HL-60/S4 (cell line): ENCODE measurements around the gene NLK.

ENCODE experiments used
- in situ Hi-C: fragments of 300-500 bp; cut with MboI; formaldehyde crosslinking; loops from 2 replicates; pipeline ENCODE4 v1.14.3; 2022; ENCODE audit warnings: low sequenced_read_pairs

NLK gene

DNA sequence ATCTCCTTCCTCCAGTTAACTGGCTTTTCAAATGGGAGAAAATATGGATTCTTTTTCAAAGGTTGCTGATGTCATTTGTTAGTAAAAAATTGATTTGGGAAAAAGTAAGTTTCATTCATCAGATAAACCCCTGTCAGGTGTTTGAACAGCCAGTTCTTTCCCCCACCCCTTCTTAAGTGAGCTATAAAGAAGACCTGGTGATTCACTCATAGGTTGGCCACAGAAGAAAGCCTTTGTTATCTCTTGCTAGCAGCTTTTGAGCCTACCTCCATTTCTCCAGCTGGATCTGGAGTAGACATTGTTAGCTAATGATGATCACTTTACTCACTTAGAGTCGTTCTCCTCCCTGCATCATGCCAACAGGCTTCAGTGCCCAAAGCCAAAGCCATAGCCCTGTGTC lies 63.0 kb downstream of the NLK start:
- in situ Hi-C loops: no loop called here

DNA sequence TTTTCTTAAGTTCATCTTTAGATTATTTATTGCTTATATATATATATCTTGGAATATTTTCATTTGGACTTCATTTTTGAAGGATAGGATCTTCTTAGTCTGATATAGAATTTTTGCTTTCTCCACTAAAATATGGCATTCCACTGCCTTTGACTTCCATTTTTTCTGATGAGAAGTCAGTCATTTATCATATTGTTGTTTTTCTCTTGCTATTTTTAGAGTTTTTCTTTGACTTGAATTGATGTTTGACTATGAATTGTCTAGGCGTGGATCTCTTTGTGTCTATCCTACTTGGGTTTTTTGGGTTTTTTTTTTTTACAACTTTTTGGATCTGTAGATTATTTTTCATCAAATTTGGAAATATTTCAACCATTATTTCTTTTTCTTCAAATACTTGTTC lies 67.7 kb downstream of the NLK start:
- in situ Hi-C loops: no loop called here

DNA sequence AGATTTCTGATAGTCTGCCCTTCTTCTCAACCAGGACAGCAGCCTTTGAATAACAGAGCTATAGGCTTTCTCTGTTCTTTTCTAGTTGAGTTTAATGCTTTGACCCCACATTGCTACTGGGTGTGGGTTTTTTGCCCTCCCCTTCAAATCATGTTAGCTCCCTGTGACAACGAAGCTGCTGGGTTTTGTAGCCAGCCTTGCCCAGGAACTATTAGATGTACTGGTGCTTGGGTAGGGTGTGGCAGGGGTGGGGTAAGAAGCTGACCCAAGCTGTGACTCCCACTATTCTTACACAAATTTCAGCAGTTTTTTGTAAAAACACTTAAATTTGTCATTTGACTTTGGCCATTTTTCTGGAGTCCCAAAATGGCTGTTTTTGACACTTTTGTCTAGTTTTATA lies 69.7 kb downstream of the NLK start:
- in situ Hi-C loops: no loop called here

DNA sequence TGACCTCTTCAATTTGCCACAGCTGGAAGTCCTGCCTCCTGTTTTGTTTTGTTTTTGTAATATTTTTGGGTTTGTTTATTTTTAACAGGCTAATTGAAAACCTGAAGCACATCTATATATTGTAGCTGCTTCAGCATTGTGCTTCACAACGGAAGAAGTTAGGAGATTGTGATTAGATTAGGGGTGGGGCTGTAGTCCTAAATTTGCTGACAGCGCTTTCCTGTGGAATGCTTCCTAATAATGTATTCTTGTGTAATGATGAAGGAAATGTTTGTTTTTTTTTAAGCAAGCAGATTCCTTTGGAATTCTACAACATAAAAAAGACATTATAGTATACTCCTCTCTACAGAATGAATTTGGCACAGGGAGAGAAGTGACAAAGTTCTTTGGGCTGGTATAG lies 70.1 kb downstream of the NLK start:
- in situ Hi-C loops: no loop called here

DNA sequence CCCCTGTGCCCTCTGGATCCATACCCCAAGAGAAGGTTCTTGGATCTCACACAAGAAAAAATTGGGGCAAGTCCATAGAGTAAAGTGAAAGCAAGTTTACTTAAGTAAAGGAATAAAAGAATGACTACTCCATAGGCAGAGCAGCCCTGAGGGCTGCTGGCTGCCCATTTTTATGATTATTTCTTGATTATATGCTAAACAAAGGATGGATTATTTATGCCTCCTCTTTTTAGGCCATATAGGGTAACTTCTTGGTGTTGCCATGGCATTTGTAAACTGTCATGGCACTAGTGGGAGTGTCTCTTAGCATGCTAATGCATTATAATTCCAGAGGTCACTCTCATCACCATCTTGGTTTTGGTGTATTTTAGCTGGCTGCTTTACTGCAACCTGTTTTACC lies 70.8 kb downstream of the NLK start:
- in situ Hi-C loops: no loop called here

DNA sequence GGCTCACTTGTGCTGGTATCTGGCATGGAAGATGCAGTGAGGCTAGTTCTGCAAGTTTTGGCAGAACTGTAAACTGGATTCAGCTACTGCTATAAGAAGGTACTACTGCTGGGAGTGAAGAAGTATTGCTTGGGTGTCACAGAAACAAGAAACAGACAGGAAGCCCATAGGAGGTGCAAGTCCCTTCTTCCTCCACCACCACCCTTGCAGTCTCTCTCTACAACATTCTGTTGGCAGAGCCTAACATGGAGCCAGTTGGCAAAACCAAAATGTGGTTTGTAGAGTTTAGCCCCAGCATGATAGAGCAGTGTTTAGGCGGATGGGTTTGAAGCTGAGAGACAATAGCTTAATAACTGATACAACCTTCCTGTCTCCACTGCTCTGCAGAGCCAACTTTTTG lies 72.6 kb downstream of the NLK start:
- in situ Hi-C loops: no loop called here

DNA sequence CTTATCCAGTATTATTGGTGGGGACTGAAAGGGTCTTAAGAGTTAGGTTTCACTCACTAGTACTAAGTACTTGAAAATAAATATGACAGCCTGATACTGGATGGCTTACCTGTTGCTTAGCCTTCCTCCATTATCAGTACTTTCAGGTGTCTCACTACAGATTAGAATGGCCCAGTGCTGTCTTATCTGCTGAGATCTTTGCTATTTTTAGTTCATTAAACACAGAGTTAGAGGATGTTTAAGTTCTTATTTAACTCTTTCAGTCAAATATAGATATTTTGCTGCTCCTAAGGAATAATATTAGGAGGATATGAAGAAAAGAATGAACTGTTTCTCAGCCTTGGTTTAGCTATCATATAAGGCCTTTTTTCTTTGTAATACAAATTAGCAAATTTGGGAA lies 74.8 kb downstream of the NLK start:
- in situ Hi-C loops: no loop called here

DNA sequence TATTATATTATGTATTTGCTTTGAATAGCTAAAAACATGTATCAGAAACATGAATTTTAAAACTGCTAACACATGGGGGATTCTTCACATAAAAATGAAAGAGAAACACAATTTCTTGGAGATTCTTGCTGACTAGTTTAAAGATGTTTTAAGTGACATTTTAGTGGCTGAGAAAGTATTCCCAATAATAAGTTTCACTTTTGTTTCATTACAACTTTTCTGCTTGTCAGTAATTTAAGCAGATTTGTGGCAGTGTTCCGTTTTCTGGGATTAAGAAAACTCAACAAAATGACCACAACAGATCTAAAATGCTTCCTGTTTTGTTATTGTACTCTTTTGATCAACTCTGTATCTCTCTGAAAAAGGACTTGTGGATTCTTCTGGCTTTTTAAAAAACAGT lies 75.9 kb downstream of the NLK start:
- in situ Hi-C loops: no loop called here

DNA sequence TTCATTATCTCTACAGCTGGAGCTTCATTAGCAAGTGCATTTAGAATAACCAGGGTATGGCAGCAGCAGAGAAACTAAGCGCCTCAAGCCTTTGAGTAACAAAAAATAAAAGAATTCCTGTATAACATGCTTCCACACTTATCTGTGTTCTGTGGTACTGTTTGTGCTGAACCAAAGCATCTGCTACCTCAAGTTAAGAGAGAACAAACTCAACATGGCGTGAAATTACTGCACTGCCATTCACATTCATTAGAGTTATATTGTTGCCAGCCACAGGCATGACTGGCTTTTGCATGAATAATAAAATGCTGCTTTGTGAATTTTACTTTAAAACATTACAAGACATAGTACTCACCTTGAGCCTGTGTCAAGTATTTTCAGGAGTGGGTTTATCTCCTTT lies 76.6 kb downstream of the NLK start:
- in situ Hi-C loops: no loop called here

DNA sequence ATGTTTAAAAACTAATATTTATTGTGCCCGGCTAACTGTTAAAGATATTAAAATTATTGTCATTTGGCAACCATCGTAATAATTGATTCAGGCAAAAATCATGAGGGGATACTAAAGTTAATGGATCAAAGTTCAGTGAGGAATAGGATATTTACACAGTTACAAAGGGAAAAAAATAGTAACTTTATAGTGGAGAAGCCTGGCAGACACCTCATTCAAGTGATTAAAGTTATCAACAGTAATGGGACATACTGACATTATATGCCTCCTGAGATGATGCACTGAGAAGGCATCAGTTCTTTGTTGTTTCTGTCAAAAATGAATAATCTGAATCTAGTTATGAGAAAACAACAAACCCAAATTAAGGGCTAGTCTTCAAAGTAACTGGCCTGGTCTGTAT lies 77.1 kb downstream of the NLK start:
- in situ Hi-C loops: no loop called here

DNA sequence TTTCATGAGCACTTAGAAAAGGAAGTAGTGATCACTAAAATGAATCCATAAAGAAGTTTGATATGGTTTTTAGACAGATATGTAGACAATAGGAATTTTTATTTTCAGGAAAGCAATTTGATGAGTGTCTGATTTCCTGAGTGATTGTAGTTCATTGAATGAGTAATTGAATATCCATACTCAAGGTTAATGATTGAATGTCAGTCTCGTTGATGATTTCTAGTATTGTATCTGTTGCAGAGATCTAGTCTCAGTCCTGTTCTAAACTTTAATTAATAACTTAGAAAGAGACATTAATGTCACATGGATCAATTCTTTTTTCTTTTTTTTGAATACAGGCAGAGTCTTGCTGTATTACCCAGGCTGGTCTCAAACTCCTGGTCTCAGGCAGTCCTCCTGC lies 78.3 kb downstream of the NLK start:
- in situ Hi-C loops: no loop called here

DNA sequence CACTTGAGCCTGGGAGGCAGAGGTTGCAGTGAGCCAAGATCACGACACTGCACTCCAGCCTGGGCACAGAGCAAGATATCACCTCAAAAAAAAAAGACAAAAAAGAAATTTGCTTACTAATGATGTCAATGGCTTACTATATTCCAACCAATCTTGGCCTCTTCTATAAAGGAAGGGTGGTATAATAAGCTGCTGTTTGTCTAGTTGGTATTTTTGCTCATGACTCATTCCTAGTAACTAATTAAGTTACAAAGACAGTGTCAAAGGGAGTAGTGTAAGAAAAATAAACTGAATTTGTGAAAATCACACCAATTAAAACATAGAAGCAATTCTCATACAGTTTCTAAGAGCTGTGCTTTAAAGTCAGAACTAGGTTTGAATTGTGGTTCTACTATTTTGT lies 82.5 kb downstream of the NLK start:
- in situ Hi-C loops: no loop called here

DNA sequence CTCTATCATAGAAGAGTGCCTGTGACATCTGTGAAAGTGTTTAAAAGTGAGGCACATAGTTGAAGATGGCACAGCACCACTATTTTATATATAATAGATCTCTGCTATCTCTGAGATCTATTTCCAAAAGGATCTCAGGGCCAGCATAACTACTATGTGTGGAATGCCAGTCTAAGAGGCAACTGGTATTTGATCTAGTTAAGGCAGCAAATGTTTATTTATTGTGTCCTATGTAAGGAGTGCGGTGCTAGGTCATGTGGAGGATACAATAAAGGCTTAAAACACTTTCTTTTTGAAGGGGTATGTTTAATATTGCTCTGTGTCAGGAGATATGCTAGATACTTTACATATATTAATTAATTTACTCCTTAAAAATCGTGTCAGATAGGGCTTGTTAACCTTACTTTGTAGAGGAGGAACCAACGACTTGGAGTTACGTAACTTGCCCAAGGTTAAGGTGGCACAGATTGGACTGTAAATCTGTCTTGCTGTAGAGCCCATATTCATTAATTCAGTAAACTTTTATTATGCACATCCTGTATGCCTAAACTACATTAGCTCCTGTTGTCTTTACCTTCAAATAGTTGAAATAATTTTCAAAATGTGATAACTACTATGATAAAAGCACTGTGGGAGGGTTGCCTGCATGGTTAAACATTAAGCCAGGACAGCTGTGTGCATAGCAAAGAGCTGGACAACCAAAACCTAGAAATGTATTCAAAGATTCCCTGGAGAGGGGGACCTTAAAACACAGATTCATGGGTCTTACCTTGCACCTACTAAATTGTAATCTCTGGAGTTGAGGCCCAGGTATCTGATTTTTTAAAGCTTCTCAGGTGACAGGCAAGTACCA lies 83.3 kb downstream of the NLK start:
- in situ Hi-C loops: no loop called here

DNA sequence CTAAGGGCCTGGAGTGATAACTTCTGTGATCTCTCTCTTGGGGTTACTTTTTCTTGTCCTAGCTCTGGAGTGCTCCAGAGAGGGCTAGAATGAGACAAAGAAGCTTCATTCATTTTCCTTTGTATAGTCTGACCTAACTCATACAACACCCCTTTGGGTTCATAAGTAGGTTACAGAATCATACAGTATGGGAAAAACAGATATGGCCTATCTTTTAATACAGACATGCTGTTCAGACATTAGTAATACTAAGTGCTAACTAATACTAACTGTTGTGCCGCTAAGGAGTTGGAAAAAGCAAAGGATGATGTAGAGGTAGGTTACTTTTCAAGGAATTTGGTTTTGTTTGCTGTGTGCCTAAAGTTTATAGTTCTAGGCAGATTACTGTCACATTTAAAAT lies 84.7 kb downstream of the NLK start:
- in situ Hi-C loops: no loop called here

DNA sequence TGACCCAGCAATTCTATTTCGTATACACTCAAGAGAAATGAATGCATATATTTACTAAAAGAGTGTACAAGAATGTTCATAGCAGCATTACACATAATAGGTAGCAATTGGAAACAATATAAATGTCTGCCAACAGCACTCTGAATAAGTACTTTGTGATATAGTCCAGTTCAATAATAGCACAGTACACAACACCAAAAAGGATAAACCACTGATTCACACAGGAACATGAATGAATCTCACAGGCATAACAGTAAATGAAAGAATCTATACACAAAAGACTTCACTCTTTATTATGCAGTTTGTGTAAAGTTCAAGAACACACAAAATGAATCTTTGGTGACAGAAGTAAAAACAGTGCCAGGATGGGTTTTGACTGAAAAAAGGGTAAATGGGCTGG lies 86.3 kb downstream of the NLK start:
- in situ Hi-C loops: no loop called here

DNA sequence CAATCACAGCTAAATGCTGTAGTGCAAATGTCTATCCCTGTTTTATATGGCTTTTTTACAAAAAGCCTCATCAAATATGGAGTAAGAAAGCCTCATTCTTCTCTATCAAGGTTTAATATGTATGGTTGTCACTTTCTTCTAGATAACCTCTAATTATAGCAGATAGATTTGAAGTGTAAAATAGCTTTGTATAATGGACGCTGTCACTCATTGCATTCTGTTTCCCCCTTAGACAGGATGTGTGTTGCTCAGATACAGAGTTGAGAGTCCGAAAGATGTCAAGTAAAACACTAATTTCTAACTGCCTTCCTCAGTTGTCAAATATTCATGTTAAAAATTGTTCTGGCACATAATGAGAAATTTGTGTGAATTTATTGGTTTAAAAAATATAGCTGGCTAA lies 88.0 kb downstream of the NLK start:
- in situ Hi-C loops: no loop called here

DNA sequence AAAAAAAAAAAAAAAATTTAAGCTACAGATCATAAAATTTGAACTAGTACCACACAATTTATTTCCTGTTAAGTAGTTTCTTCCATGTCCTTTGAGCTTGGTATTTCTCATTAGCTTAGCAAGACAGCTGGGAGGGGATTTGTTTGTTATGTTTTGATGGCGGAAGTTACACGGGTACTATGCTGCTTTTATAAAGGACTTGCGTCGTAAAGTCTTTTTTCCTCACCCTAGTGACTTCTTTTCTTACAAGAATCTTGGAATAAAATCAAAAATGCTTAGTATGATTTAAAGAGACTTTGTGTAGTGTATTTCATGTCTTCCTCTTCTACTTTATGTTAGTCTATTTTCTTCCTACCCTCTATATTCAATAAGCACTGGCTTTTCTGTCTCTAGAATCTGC lies 89.1 kb downstream of the NLK start:
- in situ Hi-C loops: no loop called here

DNA sequence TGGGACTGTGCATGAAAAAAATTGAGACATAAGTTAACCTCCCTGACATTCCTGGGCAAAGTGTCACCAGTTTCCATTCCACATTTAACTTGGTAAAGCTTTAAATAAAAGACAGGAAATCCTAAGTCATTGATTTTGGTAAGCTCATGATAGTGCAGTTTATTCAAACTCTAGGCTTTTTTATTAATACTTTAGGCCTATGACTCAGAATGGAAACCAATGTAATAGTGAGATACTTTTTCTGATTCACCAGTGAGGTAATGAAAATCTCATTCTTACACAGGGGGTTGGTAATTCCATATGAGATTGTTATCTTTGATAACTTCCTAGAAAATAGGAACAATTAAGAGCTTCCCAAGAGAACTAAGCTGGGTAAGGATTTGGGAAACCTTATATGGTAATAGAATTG lies 91.1 kb downstream of the NLK start:
- in situ Hi-C loops: no loop called here

DNA sequence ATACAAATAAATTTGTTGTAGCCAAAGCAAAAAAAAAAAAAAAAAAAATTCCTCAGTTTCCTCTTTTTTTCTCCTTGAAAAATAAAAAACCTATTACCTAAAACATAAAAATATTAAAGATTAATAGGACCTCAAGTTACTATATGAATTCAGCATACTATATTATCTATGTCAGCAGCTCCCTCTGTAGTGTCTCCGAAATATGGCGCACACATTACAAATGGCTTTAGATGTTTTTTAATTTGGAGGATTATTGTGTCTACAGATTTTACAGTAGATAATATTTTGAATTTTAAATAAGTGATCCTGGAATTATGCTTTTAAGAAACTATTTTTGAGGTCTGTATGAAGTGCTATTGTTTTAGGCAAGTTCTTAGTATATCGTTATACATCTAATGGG lies 94.4 kb downstream of the NLK start:
- in situ Hi-C loops: no loop called here

DNA sequence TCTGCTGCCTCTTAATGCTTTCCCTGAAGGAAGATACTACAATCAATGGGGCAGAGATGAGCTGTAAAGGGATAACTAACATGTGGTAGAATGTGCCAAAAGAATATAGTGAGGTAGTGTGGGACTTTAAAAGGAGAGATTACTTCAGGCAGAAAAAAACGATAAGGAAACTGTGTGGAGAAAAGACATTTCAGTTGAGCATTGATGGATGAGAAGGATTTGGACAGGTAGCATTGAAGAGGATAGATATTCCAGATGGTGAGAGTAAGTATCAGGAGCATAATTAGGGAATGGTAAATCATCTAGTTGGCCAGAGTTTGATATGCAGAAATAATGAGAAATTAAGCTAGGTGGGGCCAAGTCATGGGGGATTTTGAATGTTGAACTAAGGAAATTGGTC lies 97.3 kb downstream of the NLK start:
- in situ Hi-C loops: no loop called here

DNA sequence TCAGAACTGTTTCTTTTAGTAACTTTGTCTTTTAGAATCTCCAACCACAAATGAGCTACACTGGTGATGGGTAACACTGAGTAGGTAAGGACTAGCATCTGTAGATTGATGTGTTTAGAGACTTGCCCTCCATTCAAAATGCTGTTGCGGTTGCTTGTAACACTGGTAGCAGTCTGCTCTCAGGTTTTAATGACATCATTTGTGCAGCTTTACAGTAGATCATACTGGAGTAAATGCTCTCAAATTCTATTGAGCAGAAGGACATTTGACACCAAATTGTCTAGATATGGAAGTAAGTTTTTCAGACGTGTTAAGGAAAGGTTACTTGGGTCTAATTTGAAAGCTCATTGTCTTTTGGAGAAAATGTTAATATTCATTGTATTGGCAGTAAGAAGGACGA lies 98.8 kb downstream of the NLK start:
- in situ Hi-C loops: no loop called here

DNA sequence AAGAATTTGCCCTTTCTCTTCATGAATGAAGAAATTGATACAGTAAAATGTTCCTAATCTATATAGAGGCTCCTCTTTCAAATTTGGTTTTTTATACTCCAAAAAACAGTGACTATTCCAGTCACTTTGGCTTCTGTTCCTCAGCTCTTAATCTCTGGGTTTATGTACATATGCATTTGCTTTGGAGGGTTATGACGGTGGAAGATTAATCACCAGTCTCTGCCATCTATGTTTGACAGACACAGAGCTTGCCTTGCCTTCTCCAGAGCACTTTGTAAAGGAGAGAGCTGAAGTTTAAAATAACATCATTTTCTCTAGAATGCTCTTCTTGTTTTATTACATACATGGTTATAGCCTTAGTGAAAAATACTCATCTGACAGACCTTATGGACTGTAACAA lies 99.3 kb downstream of the NLK start:
- in situ Hi-C loops: no loop called here

DNA sequence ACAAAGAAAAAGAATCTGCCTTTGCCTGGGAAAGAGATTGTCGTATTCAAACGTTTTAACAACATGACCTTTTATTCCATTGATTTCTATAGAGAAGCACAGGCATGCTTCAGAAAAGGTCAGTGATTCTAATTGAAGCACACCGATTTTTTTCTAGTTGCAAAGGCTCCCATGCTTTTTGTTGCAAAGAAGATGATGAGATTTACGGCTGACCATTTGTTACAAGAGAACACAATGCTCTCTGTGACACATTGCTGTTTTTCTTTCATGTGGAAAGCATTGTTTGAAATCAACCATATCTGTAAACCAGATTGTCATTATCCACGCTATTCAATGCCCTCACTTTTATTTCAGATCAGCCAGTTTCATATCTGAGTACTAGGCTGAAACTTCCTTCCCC lies 99.8 kb downstream of the NLK start:
- in situ Hi-C loops: no loop called here
